Measurements from ENCODE around the gene CPVL.

CPVL gene

DNA sequence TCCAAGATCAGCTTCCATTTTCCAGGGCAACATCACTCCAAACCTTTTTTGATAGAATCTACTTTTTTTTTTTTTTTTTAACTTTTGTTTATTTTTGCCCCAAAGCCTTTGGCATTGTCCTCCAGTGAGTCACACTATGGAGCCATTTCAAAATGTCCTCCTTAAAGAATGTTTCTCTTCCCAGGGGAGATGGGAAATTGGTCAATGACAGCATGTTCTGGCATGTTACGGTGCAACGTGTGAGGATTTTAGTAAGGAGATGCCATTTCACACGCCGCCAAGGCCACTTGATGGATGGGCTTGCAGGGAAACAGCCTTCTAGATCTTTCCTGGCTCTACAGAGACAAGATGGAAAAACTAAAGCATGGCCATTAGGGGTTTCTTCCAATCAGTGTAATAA, 157.5 kb downstream of the CPVL start:
- Histone ChIP-seq H4K20me1 (ENCODE audit: insufficient read depth, low read length) (no peaks in the 10 kb centered on the region), H3K79me2 (ENCODE audit: low read length) (no peaks in the 10 kb centered on the region), H3K4me3 (ENCODE audit: low read length) (no peak overlapping the region), H3K9ac (ENCODE audit: low read length) (no peak overlapping the region), H3K4me1 (ENCODE audit: low read length) (no peaks in the 10 kb centered on the region), H2AFZ (ENCODE audit: low read depth, low read length) (no peak overlapping the region), H3K27ac (ENCODE audit: low read length) (no peak overlapping the region), H3K36me3 (replicated peaks; ENCODE audit: low read depth, low read length) (no peaks in the 10 kb centered on the region), H3K9me3 (ENCODE audit: insufficient read depth, low read length) (no peaks in the 10 kb centered on the region), H3K4me2 (ENCODE audit: low read length) (no peak overlapping the region), H3K27me3 (ENCODE audit: low read depth, low read length) (peaks cover 13% of the 10 kb centered on the region; the same call in 1 of the 2 replicates)
- TF ChIP-seq CTCF (IDR thresholded peaks at IDR 0.05; ENCODE audit: low read depth, low read length) = no peak
- no peak for TF ChIP-seq EZH2phosphoT487 (IDR thresholded peaks at IDR 0.05; ENCODE audit: low read depth)

- Histone ChIP-seq H3K4me1 (ENCODE audit: low read length) (no peaks in the 10 kb centered on the region), H3K27ac (ENCODE audit: low read length) (no peak overlapping the region), H3K36me3 (replicated peaks; ENCODE audit: low read depth, low read length) (no peaks in the 10 kb centered on the region), H3K4me2 (ENCODE audit: low read length) (no peak overlapping the region), H3K9me3 (ENCODE audit: insufficient read depth, low read length) (no peaks in the 10 kb centered on the region), H3K9ac (ENCODE audit: low read length) (no peak overlapping the region), H3K27me3 (ENCODE audit: low read depth, low read length) (peaks cover 15% of the 10 kb centered on the region; the same call in 1 of the 2 replicates), H3K79me2 (ENCODE audit: low read length) (no peaks in the 10 kb centered on the region), H2AFZ (ENCODE audit: low read depth, low read length) (no peak overlapping the region), H3K4me3 (ENCODE audit: low read length) (no peak overlapping the region), H4K20me1 (ENCODE audit: insufficient read depth, low read length) (no peaks in the 10 kb centered on the region)
- TF ChIP-seq CTCF (IDR thresholded peaks at IDR 0.05; ENCODE audit: low read depth, low read length) (no peak), EZH2phosphoT487 (IDR thresholded peaks at IDR 0.05; ENCODE audit: low read depth) (no peak)
Measured at GRCh38 chr7:28988091-28988490, 158.2 kb downstream of the CPVL start.

- no peak overlapping the region for H3K4me3 ChIP-seq (ENCODE audit: low read length)
- H3K79me2 ChIP-seq (ENCODE audit: low read length) = no peaks in the 10 kb centered on the region
- H3K36me3 ChIP-seq (replicated peaks; ENCODE audit: low read depth, low read length) = no peaks in the 10 kb centered on the region
- no peaks in the 10 kb centered on the region for H4K20me1 ChIP-seq (ENCODE audit: insufficient read depth, low read length)
- peaks cover 24% of the 10 kb centered on the region; the same call in 1 of the 2 replicates for H3K27me3 ChIP-seq (ENCODE audit: low read depth, low read length)
- TF ChIP-seq CTCF (IDR thresholded peaks at IDR 0.05; ENCODE audit: low read depth, low read length) (no peak), EZH2phosphoT487 (IDR thresholded peaks at IDR 0.05; ENCODE audit: low read depth) (no peak)
- H3K9me3 ChIP-seq (ENCODE audit: insufficient read depth, low read length) = no peaks in the 10 kb centered on the region
- no peaks in the 10 kb centered on the region for H3K4me1 ChIP-seq (ENCODE audit: low read length)
- no peak overlapping the region for H3K27ac ChIP-seq (ENCODE audit: low read length)
- H3K4me2 ChIP-seq (ENCODE audit: low read length) = no peak overlapping the region
- no peak overlapping the region for H3K9ac ChIP-seq (ENCODE audit: low read length)
- H2AFZ ChIP-seq (ENCODE audit: low read depth, low read length) = no peak overlapping the region
Measured at GRCh38 chr7:28986765-28987110, 159.6 kb downstream of the CPVL start.

DNA sequence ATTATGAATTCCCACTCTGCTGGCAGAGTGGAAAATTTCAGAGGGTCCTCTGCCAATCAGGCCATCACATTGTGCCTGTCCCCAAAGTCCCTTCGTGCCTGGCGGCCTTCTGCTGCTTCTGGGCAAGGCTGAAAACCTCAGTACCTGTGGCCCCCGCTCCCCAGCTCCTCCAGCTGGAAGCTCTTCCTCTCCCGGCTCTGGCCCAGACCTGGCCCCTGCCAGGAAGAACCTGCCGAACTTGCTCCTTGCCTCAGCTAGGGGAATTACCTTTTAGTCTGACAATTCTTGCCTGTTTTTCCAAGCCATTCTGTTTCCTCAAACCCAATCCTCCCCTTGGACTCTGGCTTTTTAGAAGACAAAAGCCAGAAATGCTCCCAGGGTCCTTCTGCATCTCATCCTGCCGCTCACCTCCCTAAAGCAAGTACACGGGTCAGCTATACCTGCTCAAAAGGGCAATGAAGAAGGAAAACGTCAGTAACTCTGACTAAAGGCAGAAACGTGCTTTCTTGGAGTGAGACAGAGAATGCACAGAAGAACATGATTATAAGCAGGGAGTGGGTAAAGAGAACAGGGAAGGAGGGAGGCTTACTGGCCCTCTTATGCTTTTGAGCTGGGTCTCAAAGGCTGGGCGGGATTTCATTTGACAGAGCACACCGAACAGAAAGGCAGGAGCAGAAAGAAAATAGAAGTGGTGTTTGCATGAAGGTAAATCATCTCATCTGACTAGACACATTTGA, 160.1 kb downstream of the CPVL start:
- Histone ChIP-seq H3K4me3 (ENCODE audit: low read length) (no peak overlapping the region), H2AFZ (ENCODE audit: low read depth, low read length) (no peak overlapping the region)

More for the DNA sequence above, 160.1 kb downstream of the CPVL start:
- TF ChIP-seq EZH2phosphoT487 (IDR thresholded peaks at IDR 0.05; ENCODE audit: low read depth) (no peak), CTCF (IDR thresholded peaks at IDR 0.05; ENCODE audit: low read depth, low read length) (no peak)
- peaks cover 27% of the 10 kb centered on the region; the same call in 1 of the 2 replicates for H3K27me3 ChIP-seq (ENCODE audit: low read depth, low read length)
- H3K4me2 ChIP-seq (ENCODE audit: low read length) = no peak overlapping the region
- H3K4me1 ChIP-seq (ENCODE audit: low read length) = no peaks in the 10 kb centered on the region
- no peak overlapping the region for H3K27ac ChIP-seq (ENCODE audit: low read length)
- no peaks in the 10 kb centered on the region for H4K20me1 ChIP-seq (ENCODE audit: insufficient read depth, low read length)
- no peaks in the 10 kb centered on the region for H3K9me3 ChIP-seq (ENCODE audit: insufficient read depth, low read length)
- no peak overlapping the region for H3K9ac ChIP-seq (ENCODE audit: low read length)
- no peaks in the 10 kb centered on the region for H3K79me2 ChIP-seq (ENCODE audit: low read length)
- no peaks in the 10 kb centered on the region for H3K36me3 ChIP-seq (replicated peaks; ENCODE audit: low read depth, low read length)

All from OCI-LY3 (cell line).